ENCODE measurements around the gene SLC8B1. TPM values are rescaled to one million over a fixed set of nuclear protein-coding genes. Genes with fewer than 3 reads are reported as not detected.

SLC8B1 gene
- total and polyA plus RNA-seq, 9 of the 15 experiments (the other 6 are each of a cell fraction or from before 2014, with no cell fraction given): 0.86 to 34.1 (median 18.5) TPM

DNA sequence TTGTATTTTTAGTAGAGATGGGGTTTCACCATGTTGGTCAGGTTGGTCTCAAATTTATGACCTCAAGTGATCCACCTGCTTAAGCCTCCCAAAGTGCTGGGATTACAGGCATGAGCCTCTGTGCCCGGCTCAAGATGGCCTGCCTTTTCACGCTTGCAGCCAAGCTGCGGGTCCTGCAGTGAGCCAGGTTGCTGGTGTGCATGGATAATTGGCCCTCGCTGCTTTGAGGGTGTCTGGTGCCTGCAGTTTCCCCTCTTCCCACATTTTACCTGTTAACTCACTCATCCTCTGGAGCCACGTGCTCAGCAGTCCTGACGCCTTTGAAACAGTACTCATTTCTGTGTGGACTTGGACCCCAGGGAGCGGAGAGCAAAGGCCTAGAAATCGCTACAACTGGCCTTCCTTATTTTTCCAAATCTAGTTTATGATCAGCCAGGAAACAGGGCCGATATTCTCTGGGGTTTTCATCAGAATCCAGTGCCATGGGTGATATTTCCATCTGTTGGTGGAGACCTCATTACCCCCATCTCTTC, 71.4 kb downstream of the SLC8B1 start:
- Histone ChIP-seq H3K9me3 (replicated peaks; ENCODE audit: control insufficient read depth, insufficient read depth, low read depth, low read length) (no peaks in the 10 kb centered on the region), H2AFZ (ENCODE audit: low read depth, low read length) (no peak overlapping the region), H3K79me2 (ENCODE audit: control insufficient read depth, insufficient read depth, low read length) (no peaks in the 10 kb centered on the region), H3K4me1 (replicated peaks in 1 of 2; ENCODE audit: control insufficient read depth in 2 of 2, insufficient read depth in 2 of 2, low read length in 2 of 2) (peaks cover 0 to 4% of the 10 kb centered on the region in 2 experiments; a peak in 4 of 5 replicates), H3K36me3 (ENCODE audit: control insufficient read depth, insufficient read depth, low read length) (peaks cover 36% of the 10 kb centered on the region; the same call in 2 of the 3 replicates), H3K27ac (ENCODE audit: extremely low read depth, low read depth, low read length) (no peak overlapping the region), H3K4me2 (ENCODE audit: insufficient read depth, low read length) (no peak overlapping the region), H3K9me1 (ENCODE audit: control insufficient read depth, insufficient read depth, low read length) (no peaks in the 10 kb centered on the region), H3K4me3 (no peak overlapping the region), H3K9ac (ENCODE audit: insufficient read depth in 1 of 2, low read depth in 2 of 2, low read length in 2 of 2) (no peak overlapping the region), H3K27me3 (ENCODE audit: control insufficient read depth in 2 of 2, insufficient read depth in 2 of 2, low read length in 2 of 2) (no peaks in the 10 kb centered on the region), H4K20me1 (replicated peaks; ENCODE audit: control insufficient read depth, insufficient read depth, low read length) (no peaks in the 10 kb centered on the region)
- no TSS peak for BruUV-seq (replicated peaks)
- in situ Hi-C loops (cut with MboI) (no loop called here), intact Hi-C loops (cut with micrococcal nuclease) (no loop called here)
- ChIA-PET POLR2A (no interaction called here), CTCF (ENCODE audit: low intra/inter-chr PET ratio) (no interaction called here)
- WGBS (ENCODE audit: insufficient coverage, low coverage, missing lambda C conversion rate): 81% methylated on average over 9 of the region's 9 CpGs
- DNase-seq (ENCODE audit: extremely low read depth in 1 of 4, low spot score in 3 of 4) (no peak), FAIRE-seq (peak; percentile 11), ATAC-seq (no peak)
- TF ChIP-seq, protein P1, sequence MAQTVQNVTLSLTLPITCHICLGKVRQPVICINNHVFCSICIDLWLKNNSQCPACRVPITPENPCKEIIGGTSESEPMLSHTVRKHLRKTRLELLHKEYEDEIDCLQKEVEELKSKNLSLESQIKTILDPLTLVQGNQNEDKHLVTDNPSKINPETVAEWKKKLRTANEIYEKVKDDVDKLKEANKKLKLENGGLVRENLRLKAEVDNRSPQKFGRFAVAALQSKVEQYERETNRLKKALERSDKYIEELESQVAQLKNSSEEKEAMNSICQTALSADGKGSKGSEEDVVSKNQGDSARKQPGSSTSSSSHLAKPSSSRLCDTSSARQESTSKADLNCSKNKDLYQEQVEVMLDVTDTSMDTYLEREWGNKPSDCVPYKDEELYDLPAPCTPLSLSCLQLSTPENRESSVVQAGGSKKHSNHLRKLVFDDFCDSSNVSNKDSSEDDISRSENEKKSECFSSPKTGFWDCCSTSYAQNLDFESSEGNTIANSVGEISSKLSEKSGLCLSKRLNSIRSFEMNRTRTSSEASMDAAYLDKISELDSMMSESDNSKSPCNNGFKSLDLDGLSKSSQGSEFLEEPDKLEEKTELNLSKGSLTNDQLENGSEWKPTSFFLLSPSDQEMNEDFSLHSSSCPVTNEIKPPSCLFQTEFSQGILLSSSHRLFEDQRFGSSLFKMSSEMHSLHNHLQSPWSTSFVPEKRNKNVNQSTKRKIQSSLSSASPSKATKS (CRISPR knock-in tag; IDR thresholded peaks at IDR 0.05): no peak
- TF ChIP-seq FOXP1 (CRISPR knock-in tag; IDR thresholded peaks at IDR 0.05) (no peak), MED1 (CRISPR knock-in tag; IDR thresholded peaks at IDR 0.05; ENCODE audit: borderline replicate concordance) (no peak), SMAD2 (IDR thresholded peaks at IDR 0.05; ENCODE audit: low read depth, low read length) (no peak), ETS2 (tag; IDR thresholded peaks at IDR 0.05; ENCODE audit: borderline replicate concordance, poor library complexity, severe bottlenecking) (no peak), PTBP1 (IDR thresholded peaks at IDR 0.05; ENCODE audit: low read depth, low read length) (no peak), ZNF436 (CRISPR knock-in tag; IDR thresholded peaks at IDR 0.05) (no peak), ZNF318 (IDR thresholded peaks at IDR 0.05; ENCODE audit: borderline replicate concordance in 1 of 2, low read depth in 1 of 2) (no peak), ZNF23 (CRISPR knock-in tag; IDR thresholded peaks at IDR 0.05) (no peak)
- TF ChIP-seq, protein P2, sequence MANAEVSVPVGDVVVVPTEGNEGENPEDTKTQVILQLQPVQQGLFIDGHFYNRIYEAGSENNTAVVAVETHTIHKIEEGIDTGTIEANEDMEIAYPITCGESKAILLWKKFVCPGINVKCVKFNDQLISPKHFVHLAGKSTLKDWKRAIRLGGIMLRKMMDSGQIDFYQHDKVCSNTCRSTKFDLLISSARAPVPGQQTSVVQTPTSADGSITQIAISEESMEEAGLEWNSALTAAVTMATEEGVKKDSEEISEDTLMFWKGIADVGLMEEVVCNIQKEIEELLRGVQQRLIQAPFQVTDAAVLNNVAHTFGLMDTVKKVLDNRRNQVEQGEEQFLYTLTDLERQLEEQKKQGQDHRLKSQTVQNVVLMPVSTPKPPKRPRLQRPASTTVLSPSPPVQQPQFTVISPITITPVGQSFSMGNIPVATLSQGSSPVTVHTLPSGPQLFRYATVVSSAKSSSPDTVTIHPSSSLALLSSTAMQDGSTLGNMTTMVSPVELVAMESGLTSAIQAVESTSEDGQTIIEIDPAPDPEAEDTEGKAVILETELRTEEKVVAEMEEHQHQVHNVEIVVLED (CRISPR knock-in tag; IDR thresholded peaks at IDR 0.05): no peak

All from K562 (cell line).